ENCODE data around the gene ALDH1L2. TPM values are rescaled to one million over a fixed set of nuclear protein-coding genes. Genes with fewer than 3 reads are reported as not detected.

Gene ALDH1L2
- total and polyA plus RNA-seq, 9 of the 15 experiments (the other 6 are each of a cell fraction or from before 2014, with no cell fraction given): 1.1 to 9.9 (median 3.8) TPM

DNA sequence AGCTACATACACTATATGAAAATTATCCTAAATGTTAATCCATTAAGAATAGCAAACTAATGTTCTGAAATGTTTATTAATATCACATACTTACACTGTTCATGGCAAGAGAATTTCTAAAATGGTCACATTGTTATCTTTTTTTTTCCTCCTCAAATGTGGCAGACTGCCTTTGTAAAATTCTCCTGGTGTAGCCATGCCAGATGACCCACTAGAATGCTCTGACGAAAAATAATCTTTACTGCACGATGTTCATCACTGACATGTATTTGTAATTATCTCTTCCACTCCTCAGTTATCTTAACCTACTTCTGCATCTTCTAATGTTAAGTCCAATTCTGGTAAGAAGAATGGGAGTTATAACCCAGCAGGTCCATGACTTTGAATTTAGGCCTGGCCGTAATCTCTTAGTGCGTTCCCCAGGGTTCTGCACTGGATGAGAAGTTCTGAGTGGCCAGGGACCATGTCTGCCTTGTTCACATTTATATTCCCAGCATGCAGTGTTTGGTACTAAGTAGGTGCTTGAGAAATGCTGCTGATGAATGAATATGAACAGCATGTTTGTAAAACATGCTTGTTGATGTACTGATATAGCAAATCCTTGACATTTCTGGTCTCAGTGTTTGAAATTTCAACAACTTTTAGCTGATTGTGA, 51.4 kb downstream of the ALDH1L2 start:
- Histone ChIP-seq H3K4me3 (no peak overlapping the region), H3K27me3 (ENCODE audit: control insufficient read depth in 2 of 2, insufficient read depth in 2 of 2, low read length in 2 of 2) (no peaks in the 10 kb centered on the region), H3K79me2 (ENCODE audit: control insufficient read depth, insufficient read depth, low read length) (no peaks in the 10 kb centered on the region), H3K36me3 (ENCODE audit: control insufficient read depth, insufficient read depth, low read length) (0 out of 3 replicates have a peak, but pooled peaks cover 4% of the 10 kb centered on the region), H3K9me1 (ENCODE audit: control insufficient read depth, insufficient read depth, low read length) (no peaks in the 10 kb centered on the region), H4K20me1 (replicated peaks; ENCODE audit: control insufficient read depth, insufficient read depth, low read length) (no peaks in the 10 kb centered on the region), H2AFZ (ENCODE audit: low read depth, low read length) (no peak overlapping the region), H3K9ac (ENCODE audit: insufficient read depth in 1 of 2, low read depth in 2 of 2, low read length in 2 of 2) (no peak overlapping the region), H3K4me1 (replicated peaks in 1 of 2; ENCODE audit: control insufficient read depth in 2 of 2, insufficient read depth in 2 of 2, low read length in 2 of 2) (no peaks in the 10 kb centered on the region), H3K27ac (ENCODE audit: extremely low read depth, low read depth, low read length) (no peak overlapping the region), H3K9me3 (replicated peaks; ENCODE audit: control insufficient read depth, insufficient read depth, low read depth, low read length) (no peaks in the 10 kb centered on the region), H3K4me2 (ENCODE audit: insufficient read depth, low read length) (no peak overlapping the region)
- in situ Hi-C loops (cut with MboI) (no loop called here), intact Hi-C loops (cut with micrococcal nuclease) (no loop called here)
- no peak for ATAC-seq
- TF ChIP-seq ZNF707 (CRISPR knock-in tag; conservative IDR thresholded peaks at IDR 0.05): no peak
- 71% methylated on average over 4 of the region's 4 CpGs for WGBS (ENCODE audit: insufficient coverage, low coverage, missing lambda C conversion rate)
- no peak for FAIRE-seq
- BruUV-seq (replicated peaks): no TSS peak
- CTCF ChIA-PET (ENCODE audit: low intra/inter-chr PET ratio): no interaction called here
- no peak for DNase-seq (ENCODE audit: extremely low read depth in 1 of 4, low spot score in 3 of 4)
- POLR2A ChIA-PET: interaction anchor here (0.6 kb wide), 1 partner anchor 45 kb away, joined by 4 read pairs; no protein-coding TSS in a partner anchor

DNA sequence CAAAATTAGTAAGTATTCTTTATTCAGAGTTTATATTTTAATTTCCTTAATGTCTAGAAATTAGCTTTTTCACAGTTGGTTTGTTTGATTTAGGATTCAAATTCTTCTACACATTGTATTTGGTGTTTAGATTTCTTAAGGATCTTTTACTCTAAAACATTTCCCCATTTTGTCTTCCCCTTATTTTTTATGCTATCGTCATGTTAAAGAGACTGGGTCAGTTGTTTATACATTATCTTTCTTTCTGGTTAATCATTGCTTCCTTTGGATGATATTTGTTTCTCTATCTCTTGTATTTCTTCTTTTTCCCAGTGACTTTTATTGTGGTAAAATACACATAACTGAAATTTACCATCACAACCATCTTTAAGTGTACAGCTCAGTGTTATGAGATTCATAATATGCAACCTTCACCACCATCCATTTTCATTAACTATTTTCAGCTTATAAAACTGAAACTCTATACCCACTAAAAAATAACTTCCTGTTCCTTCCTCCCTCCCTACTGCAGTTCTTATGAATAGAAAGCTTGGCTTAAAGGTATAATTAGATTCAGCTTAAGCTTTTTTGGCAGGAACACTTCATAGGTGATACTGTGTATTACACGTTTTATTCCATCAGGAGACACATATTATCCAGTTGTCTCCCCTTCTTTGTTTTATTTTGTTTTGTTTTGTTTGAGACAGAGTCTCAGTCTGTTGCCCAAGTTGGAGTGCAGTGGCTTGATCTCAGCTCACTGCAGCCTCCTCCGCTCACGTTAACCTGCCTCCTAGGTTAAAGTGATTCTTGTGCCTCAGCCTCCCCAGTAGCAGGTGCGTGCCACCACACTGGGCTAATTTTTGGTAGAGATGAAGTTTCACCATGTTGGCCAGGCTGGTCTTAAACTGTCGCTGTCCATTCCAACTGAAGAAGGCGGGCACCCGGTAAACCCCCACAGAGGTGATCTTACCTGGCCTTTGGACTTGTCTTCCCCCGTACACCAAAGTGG, 53.1 kb downstream of the ALDH1L2 start:
- no peak for FAIRE-seq
- WGBS (ENCODE audit: insufficient coverage, low coverage, missing lambda C conversion rate): 74% methylated on average over 9 of the region's 9 CpGs
- intact Hi-C loops (cut with micrococcal nuclease): no loop called here

More for the DNA sequence above, 53.1 kb downstream of the ALDH1L2 start:
- no peaks in the 10 kb centered on the region for H3K9me3 ChIP-seq (replicated peaks; ENCODE audit: control insufficient read depth, insufficient read depth, low read depth, low read length)
- H3K36me3 ChIP-seq (ENCODE audit: control insufficient read depth, insufficient read depth, low read length): 0 out of 3 replicates have a peak, but pooled peaks cover 4% of the 10 kb centered on the region
- no peaks in the 10 kb centered on the region for H3K4me1 ChIP-seq (replicated peaks in 1 of 2; ENCODE audit: control insufficient read depth in 2 of 2, insufficient read depth in 2 of 2, low read length in 2 of 2)
- no peaks in the 10 kb centered on the region for H3K27me3 ChIP-seq (ENCODE audit: control insufficient read depth in 2 of 2, insufficient read depth in 2 of 2, low read length in 2 of 2)
- no peak overlapping the region for H3K4me3 ChIP-seq
- in situ Hi-C loops (cut with MboI): no loop called here
- ChIA-PET POLR2A (no interaction called here), CTCF (ENCODE audit: low intra/inter-chr PET ratio) (no interaction called here)
- H3K79me2 ChIP-seq (ENCODE audit: control insufficient read depth, insufficient read depth, low read length): no peaks in the 10 kb centered on the region
- no peak overlapping the region for H2AFZ ChIP-seq (ENCODE audit: low read depth, low read length)
- TF ChIP-seq NR2C1 (IDR thresholded peaks at IDR 0.05): no peak
- no peak for TF ChIP-seq NR2C1 (tag; IDR thresholded peaks at IDR 0.05)
- BruUV-seq (replicated peaks): no TSS peak
- ATAC-seq (no peak), DNase-seq (ENCODE audit: extremely low read depth in 1 of 4, low spot score in 3 of 4) (no peak)
- H3K9me1 ChIP-seq (ENCODE audit: control insufficient read depth, insufficient read depth, low read length): no peaks in the 10 kb centered on the region
- H4K20me1 ChIP-seq (replicated peaks; ENCODE audit: control insufficient read depth, insufficient read depth, low read length): no peaks in the 10 kb centered on the region
- no peak overlapping the region for H3K4me2 ChIP-seq (ENCODE audit: insufficient read depth, low read length)
- no peak overlapping the region for H3K9ac ChIP-seq (ENCODE audit: insufficient read depth in 1 of 2, low read depth in 2 of 2, low read length in 2 of 2)
- H3K27ac ChIP-seq (ENCODE audit: extremely low read depth, low read depth, low read length): no peak overlapping the region

All from K562 (cell line).